PC-3 (cell line): ENCODE data around the gene CSNK1A1L. TPM values are rescaled to one million over a fixed set of nuclear protein-coding genes. Genes with fewer than 3 reads are reported as not detected.
A peak's percentile ranks its signal among the peaks of the same experiment; 100 is the strongest.
"Not testable (repeated sequence)": the region's sequence is repeated elsewhere in the genome, so short reads cannot be mapped to it uniquely, and the experiment has no call there.

Source experiments
- ATAC-seq: fragments of 200-7000 bp; cut with Tn5 transposase; 2 replicates; pipeline ENCODE4 v1.9.1; 2020; ENCODE audit warnings: mild to moderate bottlenecking, moderate library complexity
- BruUV-seq: library from RNA; stranded (reverse); fragments of 400-500 nt; replicated peaks from 2 replicates; lab custom pipeline; 2021; lab: Mats Ljungman, UMichigan
- CTCF ChIA-PET: fragments of 300-600 bp; sonication (Branson Sonifier 250); formaldehyde crosslinking; loops from one replicate; lab custom pipeline; 2022; ENCODE audit warnings: antibody characterized with exemption; lab: Charles Lee
- POLR2A ChIA-PET: fragments of 300-600 bp; sonication (Branson Sonifier 250); formaldehyde crosslinking; loops from one replicate; lab custom pipeline; 2022; ENCODE audit warnings: antibody characterized with exemption; ENCODE audit not compliant: unreplicated experiment; lab: Charles Lee
- DNase-seq: peaks from one replicate; pipeline ENCODE4 v3.0.0-alpha.2; 2015
- H2AFZ ChIP-seq: fragments of 300-600 bp; sonication (generic); 2 replicates; pipeline ENCODE4 v1.6.0; 2016; ENCODE audit warnings: antibody characterized with exemption, low read length
- H3F3A ChIP-seq: fragments of 300-600 bp; sonication (generic); one replicate; pipeline ENCODE4 v1.6.0; 2017; ENCODE audit warnings: antibody characterized with exemption, low read length, control low read depth, mild to moderate bottlenecking; ENCODE audit not compliant: unreplicated experiment
- H3K27ac ChIP-seq: fragments of 300-600 bp; sonication (generic); 2 replicates; pipeline ENCODE4 v1.5.1; 2016; ENCODE audit warnings: mild to moderate bottlenecking, low read length
- H3K27me3 ChIP-seq: fragments of 300-600 bp; sonication (generic); 2 replicates; pipeline ENCODE4 v1.6.1; 2016; ENCODE audit warnings: low read length, mixed read lengths
- H3K36me3 ChIP-seq: fragments of 300-600 bp; sonication (generic); 2 replicates; pipeline ENCODE4 v1.6.1; 2016; ENCODE audit warnings: low read depth, mixed run types, low read length, mixed read lengths
- H3K4me1 ChIP-seq: fragments of 300-600 bp; sonication (generic); 2 replicates; pipeline ENCODE4 v1.5.1; 2016; ENCODE audit warnings: low read length; ENCODE audit not compliant: insufficient read depth
- H3K4me2 ChIP-seq: fragments of 300-600 bp; sonication (generic); 2 replicates; pipeline ENCODE4 v1.6.0; 2016; ENCODE audit warnings: low read length
- H3K4me3 ChIP-seq: fragments of 300-600 bp; sonication (generic); 2 replicates; pipeline ENCODE4 v1.5.1; 2016; ENCODE audit warnings: mild to moderate bottlenecking, low read length, mixed read lengths
- H3K79me2 ChIP-seq: fragments of 300-600 bp; sonication (generic); 2 replicates; pipeline ENCODE4 v1.6.1; 2017; ENCODE audit warnings: low read length, mixed read lengths
- H3K9ac ChIP-seq: fragments of 300-600 bp; sonication (generic); 2 replicates; pipeline ENCODE4 v1.6.0; 2016; ENCODE audit warnings: mild to moderate bottlenecking, low read length
- H3K9me2 ChIP-seq: fragments of 300-600 bp; sonication (generic); replicated peaks from 2 replicates; pipeline ENCODE4 v1.6.1; 2016; ENCODE audit warnings: mixed run types, low read length, mixed read lengths
- H3K9me3 ChIP-seq: fragments of 300-600 bp; sonication (generic); 2 replicates; pipeline ENCODE4 v1.6.1; 2016; ENCODE audit warnings: low read length, mixed read lengths
- H4K20me1 ChIP-seq: fragments of 300-600 bp; sonication (generic); 2 replicates; pipeline ENCODE4 v1.6.1; 2016; ENCODE audit warnings: low read length, mixed read lengths
- EZH2phosphoT487 ChIP-seq: fragments of 300-600 bp; sonication (generic); IDR thresholded peaks from 2 replicates; pipeline ENCODE4 v1.6.1; 2018; ENCODE audit warnings: mild to moderate bottlenecking, antibody characterized with exemption, low read length, borderline replicate concordance
- intact Hi-C: fragments of 100-400 bp; cut with micrococcal nuclease; formaldehyde crosslinking; loops from 2 replicates; pipeline ENCODE4 v1.9.0; 2023
- total RNA-seq: library from RNA; depleted of rRNA; stranded (reverse); fragments of >200 nt; gene quantifications from 2 replicates; pipeline ENCODE4 v1.2.3, GENCODE V29; 2014; rRNA removed
- TF ChIP-seq, protein P1 (sequence below): fragments of 300-600 bp; sonication (generic); conservative IDR thresholded peaks from 2 replicates; pipeline ENCODE4 v1.5.1; 2017; ENCODE audit warnings: antibody characterized with exemption, low read depth, mild to moderate bottlenecking, low read length

CSNK1A1L gene
- total RNA-seq, 1 experiment from 2014 or later = not detected

DNA sequence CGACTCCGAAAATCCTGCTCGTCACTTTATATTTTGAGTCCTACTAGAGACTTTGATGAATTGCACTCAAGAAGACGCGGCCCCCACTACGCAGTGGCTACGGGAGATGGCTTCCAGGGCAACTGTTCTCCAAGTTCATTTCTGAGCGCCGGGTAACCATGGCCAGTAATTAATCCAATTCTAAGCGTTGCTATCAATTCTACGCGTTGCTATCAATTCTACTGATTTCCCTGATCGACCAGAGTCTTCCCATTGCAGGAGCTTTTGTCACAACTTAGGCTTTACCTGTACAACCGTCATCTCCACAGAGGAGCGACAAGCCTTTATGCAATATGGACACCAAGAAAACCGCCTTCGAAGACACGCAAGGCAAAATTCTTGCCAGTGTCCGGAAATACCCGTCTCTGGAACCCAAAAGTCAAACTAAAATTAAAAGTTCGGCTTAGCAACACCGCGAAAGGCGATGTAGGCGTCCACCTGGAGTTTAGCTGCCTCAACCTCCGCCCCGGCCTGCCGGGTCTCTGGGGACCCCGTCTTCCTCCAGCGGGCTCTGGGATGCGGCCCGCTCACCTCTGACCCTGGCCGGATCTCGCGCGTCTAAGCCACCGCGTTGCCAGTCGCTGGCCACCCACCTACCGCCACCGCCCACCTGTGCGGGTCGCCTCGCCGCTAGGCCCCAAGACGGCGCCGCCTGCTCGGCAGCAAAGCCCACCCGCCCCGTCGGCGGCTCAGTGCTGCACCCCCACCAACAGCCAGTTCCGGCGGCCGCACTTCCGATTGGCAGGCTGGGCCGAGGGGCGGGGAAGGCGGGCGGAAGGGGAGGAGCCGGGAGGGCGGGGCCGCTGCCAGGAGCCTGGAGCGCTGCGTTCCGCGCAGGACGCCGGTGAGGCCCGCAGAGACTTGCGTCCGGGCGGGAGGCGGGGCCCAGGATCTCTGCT lies 46.3 kb downstream of the CSNK1A1L start, which contains the start of gene SUPT20H:
Gene SUPT20H (minus strand): TSS at position 779 of the 938 bp plus-strand sequence. CDS start 8,198 bp downstream, outside the sequence.
- Histone ChIP-seq H3K4me2 (peak within 1 kb of the TSS; percentile 79), H3K79me2 (peaks cover 28% of the 10 kb centered on the region), H3K4me1 (peaks cover 5% of the 10 kb centered on the region), H3K27me3 (no peaks in the 10 kb centered on the region), H3K27ac (peak within 1 kb of the TSS; percentile 36; the same call in 1 of the 2 replicates), H3K9me2 (no peaks in the 10 kb centered on the region), H4K20me1 (no peaks in the 10 kb centered on the region), H2AFZ (peak within 1 kb of the TSS; percentile 81), H3K9ac (peak within 1 kb of the TSS; percentile 87), H3K4me3 (peak within 1 kb of the TSS; percentile 83), H3K36me3 (0 out of 2 replicates have a peak, but pooled peaks cover 3% of the 10 kb centered on the region), H3F3A (no peaks in the 10 kb centered on the region), H3K9me3 (no peaks in the 10 kb centered on the region)
- TSS peak; percentile 70 for BruUV-seq
- CTCF ChIA-PET = no interaction called here
- TF ChIP-seq EZH2phosphoT487 = no peak
- TF ChIP-seq, protein P1, sequence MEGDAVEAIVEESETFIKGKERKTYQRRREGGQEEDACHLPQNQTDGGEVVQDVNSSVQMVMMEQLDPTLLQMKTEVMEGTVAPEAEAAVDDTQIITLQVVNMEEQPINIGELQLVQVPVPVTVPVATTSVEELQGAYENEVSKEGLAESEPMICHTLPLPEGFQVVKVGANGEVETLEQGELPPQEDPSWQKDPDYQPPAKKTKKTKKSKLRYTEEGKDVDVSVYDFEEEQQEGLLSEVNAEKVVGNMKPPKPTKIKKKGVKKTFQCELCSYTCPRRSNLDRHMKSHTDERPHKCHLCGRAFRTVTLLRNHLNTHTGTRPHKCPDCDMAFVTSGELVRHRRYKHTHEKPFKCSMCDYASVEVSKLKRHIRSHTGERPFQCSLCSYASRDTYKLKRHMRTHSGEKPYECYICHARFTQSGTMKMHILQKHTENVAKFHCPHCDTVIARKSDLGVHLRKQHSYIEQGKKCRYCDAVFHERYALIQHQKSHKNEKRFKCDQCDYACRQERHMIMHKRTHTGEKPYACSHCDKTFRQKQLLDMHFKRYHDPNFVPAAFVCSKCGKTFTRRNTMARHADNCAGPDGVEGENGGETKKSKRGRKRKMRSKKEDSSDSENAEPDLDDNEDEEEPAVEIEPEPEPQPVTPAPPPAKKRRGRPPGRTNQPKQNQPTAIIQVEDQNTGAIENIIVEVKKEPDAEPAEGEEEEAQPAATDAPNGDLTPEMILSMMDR = no peak
- POLR2A ChIA-PET = no interaction called here
- DNase-seq (peak; percentile 83), ATAC-seq (peak; percentile 95)
- intact Hi-C loops = loop anchor here (2.0 kb wide), 2 partner anchors 28 to 58 kb away; partner anchors contain the start of gene EXOSC8

DNA sequence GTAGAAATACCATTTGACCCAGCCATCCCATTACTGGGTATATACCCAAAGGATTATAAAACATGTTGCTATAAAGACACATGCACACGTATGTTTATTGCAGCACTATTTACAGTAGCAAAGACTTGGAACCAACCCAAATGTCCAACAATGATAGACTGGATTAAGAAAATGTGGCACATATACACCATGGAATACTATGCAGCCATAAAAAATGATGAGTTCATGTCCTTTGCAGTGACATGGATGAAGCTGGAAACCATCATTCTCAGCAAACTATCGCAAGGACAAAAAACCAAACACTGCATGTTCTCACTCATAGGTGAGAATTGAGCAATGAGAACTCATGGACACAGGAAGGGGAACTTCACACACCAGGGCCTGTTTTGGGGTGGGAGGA lies 49.2 kb downstream of the CSNK1A1L start:
- H4K20me1 ChIP-seq, BruUV-seq, H2AFZ ChIP-seq, CTCF ChIA-PET, ATAC-seq, H3F3A ChIP-seq, DNase-seq, H3K9me3 ChIP-seq, H3K4me2 ChIP-seq, H3K36me3 ChIP-seq, H3K27me3 ChIP-seq, POLR2A ChIA-PET, H3K4me3 ChIP-seq, H3K27ac ChIP-seq, H3K9me2 ChIP-seq, H3K4me1 ChIP-seq, H3K9ac ChIP-seq, intact Hi-C loops: not testable (repeated sequence)
- H3K79me2 ChIP-seq = peaks cover 52% of the 10 kb centered on the region

Other genes with a start within 250 kb of the CSNK1A1L start
- 0.75 and 0.87 TPM in 2 replicates for gene SMAD9, start 185.4 kb downstream of the CSNK1A1L start, total RNA-seq
- 17.9 and 19.7 TPM in 2 replicates for gene ALG5, start 106.3 kb downstream of the CSNK1A1L start, total RNA-seq
- 29.9 and 43.6 TPM in 2 replicates for gene EXOSC8, start 104.9 kb downstream of the CSNK1A1L start, total RNA-seq
- 16.8 and 18.1 TPM in 2 replicates for gene SUPT20H, start 46.0 kb downstream of the CSNK1A1L start, total RNA-seq